WERI-Rb-1 (cell line): ENCODE data around the gene BCO2.
"Not testable (repeated sequence)": the region's sequence is repeated elsewhere in the genome, so short reads cannot be mapped to it uniquely, and the experiment has no call there.

ENCODE experiments used
- DNase-seq: peaks from one replicate; pipeline ENCODE4 v3.0.0-alpha.2; 2020
- H3K27ac ChIP-seq: fragments of 250-450 bp; sonication (Bioruptor Pico); 2 replicates; pipeline ENCODE4 v1.5.1; 2020; ENCODE audit warnings: mild to moderate bottlenecking, moderate library complexity
- H3K27me3 ChIP-seq: fragments of 250-450 bp; sonication (Bioruptor Pico); 2 replicates; pipeline ENCODE4 v1.5.1; 2021; ENCODE audit warnings: mild to moderate bottlenecking, low read depth, moderate library complexity; ENCODE audit not compliant: insufficient read depth, severe bottlenecking
- H3K36me3 ChIP-seq: fragments of 250-450 bp; sonication (Bioruptor Pico); 2 replicates; pipeline ENCODE4 v1.5.1; 2020; ENCODE audit warnings: mild to moderate bottlenecking, moderate library complexity
- H3K4me3 ChIP-seq: 2 replicates; pipeline ENCODE4 v1.5.1; 2011; ENCODE audit warnings: low read depth, mild to moderate bottlenecking, control low read depth, low read length
- H3K9me3 ChIP-seq: fragments of 250-450 bp; sonication (Bioruptor Pico); 2 replicates; pipeline ENCODE4 v1.5.1; 2021; ENCODE audit warnings: mild to moderate bottlenecking, moderate library complexity; ENCODE audit not compliant: severe bottlenecking
- TF ChIP-seq, protein P1 (sequence below): IDR thresholded peaks from 2 replicates; pipeline ENCODE4 v1.5.1; 2011; ENCODE audit warnings: low read depth, mild to moderate bottlenecking, control low read depth, inconsistent platforms, low read length

BCO2 gene

DNA sequence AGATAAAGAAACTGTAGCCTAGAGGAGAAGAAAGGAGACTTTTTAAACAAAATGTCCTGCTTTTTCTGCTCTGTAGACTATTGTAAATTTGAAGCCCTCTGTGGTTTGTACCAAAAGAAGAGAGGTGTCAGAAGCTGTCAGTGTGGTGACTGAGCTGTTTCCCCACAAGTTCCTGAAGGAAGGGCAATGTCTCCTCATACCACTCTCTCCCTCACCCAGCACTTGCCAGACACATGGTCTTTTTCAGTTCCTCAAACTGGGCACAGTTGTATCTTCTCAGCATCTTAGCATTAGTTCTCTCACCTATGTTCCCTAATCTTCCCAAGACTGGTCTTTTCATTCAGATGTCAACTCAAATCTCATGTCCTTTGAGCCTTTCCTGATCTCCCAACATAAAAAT is 4.3 kb downstream of the BCO2 start:
- no peaks in the 10 kb centered on the region for H3K9me3 ChIP-seq
- DNase-seq, result no peak
- H3K4me3 ChIP-seq, result no peak overlapping the region
- H3K27ac ChIP-seq, result no peak overlapping the region
- H3K36me3 ChIP-seq, result no peaks in the 10 kb centered on the region
- TF ChIP-seq, protein P1, sequence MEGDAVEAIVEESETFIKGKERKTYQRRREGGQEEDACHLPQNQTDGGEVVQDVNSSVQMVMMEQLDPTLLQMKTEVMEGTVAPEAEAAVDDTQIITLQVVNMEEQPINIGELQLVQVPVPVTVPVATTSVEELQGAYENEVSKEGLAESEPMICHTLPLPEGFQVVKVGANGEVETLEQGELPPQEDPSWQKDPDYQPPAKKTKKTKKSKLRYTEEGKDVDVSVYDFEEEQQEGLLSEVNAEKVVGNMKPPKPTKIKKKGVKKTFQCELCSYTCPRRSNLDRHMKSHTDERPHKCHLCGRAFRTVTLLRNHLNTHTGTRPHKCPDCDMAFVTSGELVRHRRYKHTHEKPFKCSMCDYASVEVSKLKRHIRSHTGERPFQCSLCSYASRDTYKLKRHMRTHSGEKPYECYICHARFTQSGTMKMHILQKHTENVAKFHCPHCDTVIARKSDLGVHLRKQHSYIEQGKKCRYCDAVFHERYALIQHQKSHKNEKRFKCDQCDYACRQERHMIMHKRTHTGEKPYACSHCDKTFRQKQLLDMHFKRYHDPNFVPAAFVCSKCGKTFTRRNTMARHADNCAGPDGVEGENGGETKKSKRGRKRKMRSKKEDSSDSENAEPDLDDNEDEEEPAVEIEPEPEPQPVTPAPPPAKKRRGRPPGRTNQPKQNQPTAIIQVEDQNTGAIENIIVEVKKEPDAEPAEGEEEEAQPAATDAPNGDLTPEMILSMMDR, result no peak
- H3K27me3 ChIP-seq, result no peaks in the 10 kb centered on the region

DNA sequence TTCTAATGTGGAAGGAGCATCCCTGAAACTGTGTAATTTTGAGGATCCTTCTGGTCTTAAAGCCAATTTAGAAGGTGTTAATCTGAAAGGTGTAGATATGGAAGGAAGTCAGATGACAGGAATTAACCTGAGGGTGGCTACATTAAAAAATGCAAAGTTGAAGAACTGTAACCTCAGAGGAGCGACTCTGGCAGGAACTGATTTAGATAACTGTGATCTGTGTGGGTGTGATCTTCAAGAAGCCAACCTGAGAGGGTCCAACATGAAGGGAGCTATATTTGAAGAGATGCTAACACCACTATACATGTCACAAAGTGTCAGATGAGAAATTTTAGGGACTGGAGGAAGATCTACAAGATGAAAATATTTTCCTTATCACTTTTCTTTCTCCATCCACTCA is 7.6 kb downstream of the BCO2 start:
- no peaks in the 10 kb centered on the region for H3K27me3 ChIP-seq
- H3K27ac ChIP-seq, result no peak overlapping the region
- no peak overlapping the region for H3K4me3 ChIP-seq
- no peaks in the 10 kb centered on the region for H3K36me3 ChIP-seq
- DNase-seq, result no peak
- no peaks in the 10 kb centered on the region for H3K9me3 ChIP-seq
- TF ChIP-seq, protein P1, result no peak

DNA sequence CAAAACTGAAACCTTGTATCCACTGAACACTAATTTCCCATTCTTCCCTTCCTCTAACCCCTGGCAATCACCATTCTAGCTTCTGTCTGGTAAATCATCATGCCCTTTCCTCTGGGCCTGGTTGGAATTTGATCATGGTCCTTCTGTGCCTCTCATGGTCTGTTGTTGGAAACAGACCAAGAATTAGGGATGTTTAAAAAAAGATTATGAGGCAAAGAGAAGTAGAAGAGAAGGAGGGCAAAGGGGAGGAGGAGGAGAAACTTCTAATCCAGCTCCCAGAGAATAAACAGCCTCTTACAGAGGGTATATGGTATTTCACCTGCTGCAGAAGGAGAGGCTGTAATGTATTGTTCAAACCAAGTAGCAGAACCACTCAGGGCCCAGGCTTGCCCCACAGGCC is 10.6 kb downstream of the BCO2 start:
- no peak overlapping the region for H3K4me3 ChIP-seq
- H3K27me3 ChIP-seq, result no peaks in the 10 kb centered on the region
- H3K9me3 ChIP-seq, result no peaks in the 10 kb centered on the region
- H3K27ac ChIP-seq, result no peak overlapping the region
- DNase-seq, result no peak
- TF ChIP-seq, protein P1, result no peak
- no peaks in the 10 kb centered on the region for H3K36me3 ChIP-seq

DNA sequence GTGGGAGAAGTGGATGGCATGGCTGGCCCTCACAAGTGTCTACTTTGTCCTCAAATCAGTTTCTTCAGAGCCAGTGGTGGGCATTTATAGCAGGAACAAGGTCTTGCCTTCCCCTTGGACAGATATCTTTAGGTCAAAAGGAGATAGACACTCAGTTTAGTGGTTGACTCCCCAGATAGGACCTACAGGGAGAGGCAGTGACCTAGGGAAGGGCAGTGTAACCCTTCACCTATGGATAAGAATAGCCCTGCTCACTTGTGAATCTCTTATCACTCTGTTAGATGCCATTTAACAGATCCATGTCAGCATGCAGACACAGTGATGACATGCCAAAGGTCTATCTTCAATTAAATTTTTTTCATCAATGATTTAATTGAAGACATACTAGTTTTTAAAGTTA is 11.0 kb downstream of the BCO2 start:
- no peaks in the 10 kb centered on the region for H3K9me3 ChIP-seq

DNA sequence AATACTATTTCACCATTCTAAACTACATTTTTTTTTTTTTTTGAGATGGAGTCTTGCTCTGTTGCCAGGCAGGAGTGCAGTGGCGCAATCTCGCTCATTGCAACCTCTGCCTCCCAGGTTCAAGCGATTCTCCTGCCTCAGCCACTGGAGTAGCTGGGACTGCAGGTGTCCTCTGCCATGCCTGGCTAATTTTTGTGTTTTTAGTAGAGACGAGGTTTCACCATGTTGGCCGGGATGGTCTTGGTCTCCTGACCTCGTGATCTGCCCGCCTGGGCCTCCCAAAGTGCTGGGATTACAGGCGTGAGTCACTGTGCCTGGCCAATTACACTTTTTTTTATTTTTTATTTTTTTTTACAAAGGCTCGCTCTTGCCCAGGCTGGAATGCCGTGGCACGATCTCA is 19.8 kb downstream of the BCO2 start:
- not testable (repeated sequence) for H3K9me3 ChIP-seq, DNase-seq, H3K36me3 ChIP-seq, H3K27ac ChIP-seq, H3K27me3 ChIP-seq, H3K4me3 ChIP-seq

More for the DNA sequence above, 11.0 kb downstream of the BCO2 start:
- H3K36me3 ChIP-seq, result no peaks in the 10 kb centered on the region
- no peak overlapping the region for H3K4me3 ChIP-seq
- TF ChIP-seq, protein P1, result no peak
- no peak overlapping the region for H3K27ac ChIP-seq
- no peaks in the 10 kb centered on the region for H3K27me3 ChIP-seq
- DNase-seq, result no peak

DNA sequence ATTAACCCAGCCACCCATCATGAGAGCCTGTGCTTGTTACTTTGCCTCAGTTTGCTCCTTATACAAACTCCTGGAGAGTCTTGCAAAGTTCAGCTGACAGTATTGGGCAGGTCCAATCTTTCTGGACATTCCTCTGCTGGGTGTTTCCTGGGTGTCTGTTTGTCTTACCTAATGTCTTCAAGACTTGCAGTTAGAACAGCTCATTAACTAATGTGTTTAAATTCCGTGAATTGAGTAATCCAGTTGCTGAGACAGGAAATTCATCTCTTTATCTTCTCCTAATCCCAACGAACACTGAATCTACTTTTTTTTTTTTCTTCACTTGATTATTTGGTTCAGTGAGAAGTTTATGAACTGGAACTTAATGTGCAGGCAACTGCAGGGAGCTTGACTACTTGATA is 20.6 kb downstream of the BCO2 start:
- Histone ChIP-seq H3K9me3 (no peaks in the 10 kb centered on the region), H3K27me3 (no peaks in the 10 kb centered on the region), H3K4me3 (no peak overlapping the region), H3K27ac (no peak overlapping the region), H3K36me3 (no peaks in the 10 kb centered on the region)
- DNase-seq, result no peak
- TF ChIP-seq, protein P1, result no peak
